SK-N-DZ (cell line): ENCODE results near the gene ARHGAP15.

ENCODE experiments used
- DNase-seq: peaks from one replicate; pipeline ENCODE4 v3.0.0-alpha.2; 2015; ENCODE audit warnings: low spot score

ARHGAP15 gene

GRCh38 chr2:143686585-143687164 lies 557.5 kb downstream of the ARHGAP15 start:
- DNase-seq: peak; percentile 33

GRCh38 chr2:143688248-143688647 lies 559.0 kb downstream of the ARHGAP15 start:
- DNase-seq: no peak

DNA sequence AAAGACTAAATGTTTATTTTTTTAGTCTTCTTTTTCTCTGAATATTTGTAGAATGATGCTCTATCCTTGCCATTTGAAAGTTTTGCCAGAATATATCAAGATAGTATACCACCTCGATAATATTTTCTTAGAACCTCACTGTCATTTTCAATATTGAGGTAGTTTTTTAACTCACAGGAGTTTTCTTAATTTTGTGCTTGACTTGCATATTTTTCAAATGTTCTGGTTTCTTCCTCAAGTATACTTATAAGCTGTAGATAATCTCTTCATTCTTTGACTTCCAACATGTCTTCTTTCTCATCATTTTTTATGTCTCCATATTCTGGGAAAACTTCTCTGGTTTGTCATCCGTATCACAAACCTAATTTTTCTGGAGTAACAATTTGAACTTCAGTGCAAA lies 559.6 kb downstream of the ARHGAP15 start:
- DNase-seq: no peak

- DNase-seq: no peak
Observed at GRCh38 chr2:143689541-143689940, 560.3 kb downstream of the ARHGAP15 start.

DNA sequence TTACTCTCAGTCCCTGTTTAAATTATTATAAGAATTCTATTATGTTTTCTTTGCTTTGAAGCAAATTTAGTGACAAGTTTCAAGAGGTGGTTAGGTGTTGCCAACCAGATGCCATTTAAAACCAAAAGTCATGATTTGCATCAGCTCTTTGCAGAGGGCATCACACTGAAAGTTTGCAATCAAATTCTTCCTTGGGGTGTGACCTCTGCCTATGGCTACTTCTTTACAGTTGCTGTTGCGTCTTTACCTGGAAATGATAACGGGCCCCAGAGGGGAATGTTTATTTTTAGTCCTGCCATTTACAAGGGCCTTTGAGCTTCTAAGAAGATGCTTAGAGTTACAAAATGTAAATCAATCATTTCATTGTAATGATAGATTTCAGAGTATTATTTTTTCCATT lies 561.0 kb downstream of the ARHGAP15 start:
- no peak for DNase-seq

GRCh38 chr2:143691121-143691520 lies 561.9 kb downstream of the ARHGAP15 start:
- no peak for DNase-seq

GRCh38 chr2:143692162-143692561 lies 562.9 kb downstream of the ARHGAP15 start:
- no peak for DNase-seq

- no peak for DNase-seq
Observed at GRCh38 chr2:143692967-143693366, 563.7 kb downstream of the ARHGAP15 start.

DNA sequence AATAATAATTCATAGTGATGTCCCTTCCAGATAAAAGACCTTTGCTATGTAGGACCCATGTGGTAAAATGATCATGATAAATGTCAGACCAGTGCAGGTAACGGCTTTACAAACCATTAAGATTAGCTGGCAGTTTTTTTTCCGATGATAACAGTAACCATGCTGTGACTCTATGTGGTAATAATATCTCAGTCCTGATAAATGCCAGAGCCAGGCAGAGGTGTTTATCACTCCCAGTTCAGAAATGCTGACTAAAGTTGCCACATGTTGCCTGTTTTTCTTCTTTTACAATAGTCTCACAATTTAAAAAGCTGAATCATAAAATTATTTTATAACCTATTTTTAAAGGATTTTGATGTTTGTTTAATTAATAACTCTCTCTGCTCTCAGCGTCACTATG lies 565.1 kb downstream of the ARHGAP15 start:
- peak; percentile 64 for DNase-seq

DNA sequence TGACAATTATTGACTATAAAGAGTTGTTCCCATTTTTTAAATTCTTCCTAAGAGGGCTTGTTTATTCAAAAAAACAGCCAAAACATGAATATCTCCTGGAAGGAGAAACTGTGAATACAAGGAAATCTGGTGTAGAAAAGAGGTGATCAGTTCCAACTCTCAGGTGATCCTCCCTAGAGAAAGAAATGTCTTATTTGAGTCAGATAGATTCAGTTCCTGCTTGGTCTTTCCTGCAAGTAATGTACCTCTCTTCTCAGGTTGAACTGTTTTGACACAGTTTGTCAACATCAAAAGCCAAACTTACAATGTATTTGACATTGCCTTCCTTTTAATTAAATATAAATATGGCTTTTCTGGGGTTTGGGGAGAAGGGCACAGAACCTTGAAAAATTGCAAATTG lies 567.4 kb downstream of the ARHGAP15 start:
- no peak for DNase-seq

DNA sequence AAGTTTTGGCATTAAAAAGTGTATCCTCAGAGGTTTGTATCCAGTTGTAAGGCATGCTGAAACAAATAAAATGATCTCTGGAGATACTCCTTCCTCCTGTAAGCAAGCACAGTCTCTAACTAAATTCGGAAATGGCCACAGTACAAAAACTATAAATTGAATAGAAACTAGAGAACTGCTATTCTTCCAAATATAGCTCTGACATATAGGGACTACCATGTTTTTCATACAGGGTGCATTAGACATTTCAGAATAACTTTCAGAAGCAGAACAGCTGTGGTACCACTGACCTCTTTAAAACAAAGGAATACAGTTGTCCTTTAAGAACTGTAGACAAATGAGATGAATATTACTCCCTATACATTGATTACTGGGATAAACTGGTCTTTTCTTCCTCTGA lies 568.5 kb downstream of the ARHGAP15 start:
- no peak for DNase-seq

- DNase-seq: no peak
Observed at GRCh38 chr2:143698352-143698751, 569.1 kb downstream of the ARHGAP15 start.

GRCh38 chr2:143698888-143699570 lies 569.8 kb downstream of the ARHGAP15 start:
- DNase-seq: no peak

DNA sequence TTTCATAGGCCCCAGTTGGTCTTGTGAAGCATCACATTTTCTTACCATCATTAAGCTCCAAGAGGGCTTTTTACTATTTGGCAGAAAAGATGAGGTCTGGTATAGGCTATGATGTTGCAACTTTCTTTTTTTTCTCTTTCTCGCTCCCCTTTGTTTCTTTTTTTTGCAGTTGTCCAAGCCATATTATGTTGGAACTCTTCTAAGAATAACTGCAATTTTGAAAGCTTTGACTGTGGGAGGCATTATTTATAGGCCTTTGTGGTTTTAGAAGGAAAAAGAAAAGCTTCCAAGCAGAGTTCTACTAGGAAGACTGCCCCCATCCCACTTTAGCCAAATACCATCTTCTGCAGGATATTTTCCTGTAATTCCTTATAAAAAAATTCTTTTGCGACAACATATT lies 571.6 kb downstream of the ARHGAP15 start:
- no peak for DNase-seq

DNA sequence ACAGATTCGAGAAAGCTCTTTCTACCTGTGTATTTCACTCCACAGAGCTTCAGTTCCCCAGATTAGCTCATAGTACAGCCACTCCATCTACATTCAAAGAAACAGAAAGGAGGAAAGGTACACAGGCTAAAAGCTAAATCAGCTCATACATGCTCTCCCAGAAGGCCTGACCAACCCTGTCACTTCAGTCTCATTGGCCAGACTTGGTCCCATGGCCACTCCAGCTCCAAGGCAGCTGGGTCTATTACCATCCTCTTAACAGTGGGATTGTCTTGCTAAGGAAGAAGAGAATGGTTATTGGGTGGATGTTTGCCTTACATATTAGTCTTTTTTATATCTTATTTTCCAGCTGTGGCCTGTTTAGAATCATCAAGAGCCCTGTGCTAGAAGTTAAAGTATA lies 572.6 kb downstream of the ARHGAP15 start:
- no peak for DNase-seq

- no peak for DNase-seq
Observed at GRCh38 chr2:143702931-143703330, 573.7 kb downstream of the ARHGAP15 start.

DNA sequence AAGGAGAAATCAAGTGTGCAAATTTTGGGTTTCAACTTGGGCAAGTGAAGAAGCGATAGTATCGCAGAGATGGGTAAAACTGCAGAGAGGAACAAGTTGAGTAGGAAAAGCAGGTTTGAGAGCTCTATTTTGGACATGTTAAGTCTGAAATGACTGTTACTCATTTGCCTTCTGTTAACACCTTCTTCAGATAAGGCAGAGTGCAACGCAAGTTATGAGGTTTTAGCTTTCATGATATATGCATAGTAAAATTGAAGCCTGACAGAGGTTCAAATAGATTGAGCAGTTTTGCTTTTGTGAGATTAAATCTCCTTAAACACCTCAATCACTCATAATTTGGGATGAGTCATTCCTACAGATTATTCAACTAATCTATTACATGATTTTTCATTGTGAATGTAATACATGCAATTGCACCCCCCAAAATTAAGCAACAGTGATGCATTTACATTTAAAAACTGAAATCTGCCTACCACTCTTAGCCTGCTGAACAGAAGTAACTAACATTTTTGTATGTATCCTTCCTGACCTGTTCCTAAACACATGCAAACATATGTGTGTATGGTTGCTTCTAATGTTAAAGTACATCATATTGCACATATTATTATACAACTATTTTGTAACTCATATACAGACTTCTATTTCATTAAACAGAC lies 575.4 kb downstream of the ARHGAP15 start:
- no peak for DNase-seq

GRCh38 chr2:143705108-143705707 lies 576.0 kb downstream of the ARHGAP15 start:
- no peak for DNase-seq

GRCh38 chr2:143706354-143706753 lies 577.1 kb downstream of the ARHGAP15 start:
- DNase-seq: no peak

- DNase-seq: no peak
Observed at GRCh38 chr2:143708682-143709081, 579.5 kb downstream of the ARHGAP15 start.

GRCh38 chr2:143710196-143710595 lies 581.0 kb downstream of the ARHGAP15 start:
- DNase-seq: no peak

DNA sequence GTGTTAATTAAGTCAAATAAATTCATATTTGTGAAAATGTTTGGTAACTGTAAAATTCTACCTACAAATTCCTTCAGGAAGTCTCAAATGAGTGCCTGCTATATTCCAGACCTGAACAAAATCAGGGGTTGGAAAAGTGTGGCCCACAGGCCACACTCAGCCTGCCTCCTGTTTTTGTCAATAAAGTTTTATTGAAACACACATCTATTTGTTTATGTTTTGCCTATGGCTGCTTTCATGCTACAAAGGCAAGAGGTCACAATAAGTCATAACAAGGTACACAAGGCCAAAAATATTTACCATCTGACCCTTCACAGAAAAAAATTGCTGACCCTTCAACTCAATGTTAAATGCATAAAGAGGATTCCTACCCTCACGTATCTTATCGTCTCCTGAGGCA lies 581.7 kb downstream of the ARHGAP15 start:
- no peak for DNase-seq

- DNase-seq: no peak
Observed at GRCh38 chr2:143716522-143716921, 587.3 kb downstream of the ARHGAP15 start.
